Suppressor macrophage treated with lipopolysaccharide for 4 hours (primary cell): ENCODE measurements around the gene PLCXD3.
"Not testable (repeated sequence)": the region's sequence is repeated elsewhere in the genome, so short reads cannot be mapped to it uniquely, and the experiment has no call there.

Source experiments
- DNase-seq: peaks from one replicate; pipeline ENCODE4 v3.0.0-alpha.2; 2020

PLCXD3 gene

GRCh38 chr5:41510176-41510831 lies at the start of gene PLCXD3:
Gene PLCXD3 (minus strand): TSS chr5:41510601. CDS start chr5:41510526, 75 bp downstream.
- no peak for DNase-seq

- no peak for DNase-seq
These were observed 48.8 kb upstream of the PLCXD3 start for GRCh38 chr5:41559184-41559583.

GRCh38 chr5:41558295-41558694 lies 47.9 kb upstream of the PLCXD3 start:
- no peak for DNase-seq

GRCh38 chr5:41547991-41548390 lies 37.6 kb upstream of the PLCXD3 start:
- DNase-seq, result no peak

GRCh38 chr5:41542183-41542582 lies 31.8 kb upstream of the PLCXD3 start:
- DNase-seq, result no peak

GRCh38 chr5:41539454-41539853 lies 29.1 kb upstream of the PLCXD3 start:
- DNase-seq, result no peak

GRCh38 chr5:41537581-41537980 lies 27.2 kb upstream of the PLCXD3 start:
- DNase-seq, result no peak

GRCh38 chr5:41532485-41532884 lies 22.1 kb upstream of the PLCXD3 start:
- DNase-seq, result no peak

GRCh38 chr5:41527201-41527779 lies 16.9 kb upstream of the PLCXD3 start:
- no peak for DNase-seq

- DNase-seq, result no peak
These were observed 16.3 kb upstream of the PLCXD3 start for GRCh38 chr5:41526699-41527098.

GRCh38 chr5:41524174-41524573 lies 13.8 kb upstream of the PLCXD3 start:
- no peak for DNase-seq

- no peak for DNase-seq
These were observed 11.9 kb upstream of the PLCXD3 start for GRCh38 chr5:41522193-41522786.

- DNase-seq, result no peak
These were observed 9.4 kb upstream of the PLCXD3 start for GRCh38 chr5:41519801-41520200.

GRCh38 chr5:41517909-41518308 lies 7.5 kb upstream of the PLCXD3 start:
- no peak for DNase-seq

- no peak for DNase-seq
These were observed 840 bp upstream of the PLCXD3 start for GRCh38 chr5:41511241-41511640.

- DNase-seq, result no peak
These were observed 814 bp downstream of the PLCXD3 start for GRCh38 chr5:41509399-41510175.

- no peak for DNase-seq
These were observed 1.6 kb downstream of the PLCXD3 start for GRCh38 chr5:41508696-41509398.

- DNase-seq, result no peak
These were observed 2.2 kb downstream of the PLCXD3 start for GRCh38 chr5:41508186-41508585.

- DNase-seq, result no peak
These were observed 2.9 kb downstream of the PLCXD3 start for GRCh38 chr5:41507501-41507900.

- no peak for DNase-seq
These were observed 6.5 kb downstream of the PLCXD3 start for GRCh38 chr5:41503860-41504259.

- DNase-seq, result no peak
These were observed 7.1 kb downstream of the PLCXD3 start for GRCh38 chr5:41503310-41503709.

GRCh38 chr5:41493490-41494126 lies 16.8 kb downstream of the PLCXD3 start:
- not testable (repeated sequence) for DNase-seq

- DNase-seq, result no peak
These were observed 24.9 kb downstream of the PLCXD3 start for GRCh38 chr5:41485533-41485932.
